ENCODE data around the gene TMEM30A. TPM values are rescaled to one million over a fixed set of nuclear protein-coding genes. Genes with fewer than 3 reads are reported as not detected.

Gene TMEM30A
- total RNA-seq, 1 donor from 2014 or later, result 70.9 TPM

- intact Hi-C loops (cut with micrococcal nuclease), result no loop called here
Measured at GRCh38 chr6:75221116-75221515, 63.5 kb downstream of the TMEM30A start.

DNA sequence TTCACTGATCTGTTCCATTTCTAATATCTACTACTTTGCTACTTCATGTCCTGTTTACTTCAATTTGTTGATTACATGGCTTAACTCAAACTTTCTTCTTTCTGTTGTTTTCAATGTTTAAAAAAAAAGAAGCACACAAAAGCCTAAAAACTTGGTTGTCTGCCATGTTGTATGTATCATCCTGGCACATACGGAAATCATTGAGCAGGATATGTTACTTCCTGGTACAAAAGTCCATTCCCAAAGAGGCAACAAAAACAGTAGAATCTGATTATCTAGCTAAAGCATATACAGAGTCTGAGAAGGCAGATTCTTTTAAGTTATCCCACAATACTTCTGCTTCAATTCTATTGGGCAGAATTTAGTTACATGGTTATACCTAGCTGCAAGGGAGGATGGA lies 64.2 kb downstream of the TMEM30A start:
- intact Hi-C loops (cut with micrococcal nuclease), result no loop called here

- intact Hi-C loops (cut with micrococcal nuclease), result no loop called here
Measured at GRCh38 chr6:75219263-75219662, 65.3 kb downstream of the TMEM30A start.

- intact Hi-C loops (cut with micrococcal nuclease), result no loop called here
Measured at GRCh38 chr6:75217193-75217592, 67.4 kb downstream of the TMEM30A start.

DNA sequence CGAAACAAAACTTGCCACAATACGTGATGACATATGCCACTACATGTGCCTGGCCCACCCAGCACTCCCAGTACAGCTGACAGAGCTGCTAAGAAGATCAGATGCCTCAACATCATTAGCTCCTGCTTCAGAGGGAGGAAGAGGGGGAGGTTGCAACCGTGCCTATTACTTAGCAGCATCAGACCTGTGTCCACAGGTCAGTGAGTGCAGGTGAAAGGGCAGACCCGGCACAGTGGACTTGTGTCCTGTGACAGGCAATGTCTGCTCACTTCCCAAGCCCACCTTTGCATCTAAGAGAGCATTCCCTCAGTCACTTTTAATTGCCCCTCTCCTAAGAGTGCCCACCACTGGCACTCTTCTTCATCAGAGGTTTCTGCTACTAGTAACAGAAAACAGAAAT lies 69.3 kb downstream of the TMEM30A start:
- intact Hi-C loops (cut with micrococcal nuclease), result no loop called here

DNA sequence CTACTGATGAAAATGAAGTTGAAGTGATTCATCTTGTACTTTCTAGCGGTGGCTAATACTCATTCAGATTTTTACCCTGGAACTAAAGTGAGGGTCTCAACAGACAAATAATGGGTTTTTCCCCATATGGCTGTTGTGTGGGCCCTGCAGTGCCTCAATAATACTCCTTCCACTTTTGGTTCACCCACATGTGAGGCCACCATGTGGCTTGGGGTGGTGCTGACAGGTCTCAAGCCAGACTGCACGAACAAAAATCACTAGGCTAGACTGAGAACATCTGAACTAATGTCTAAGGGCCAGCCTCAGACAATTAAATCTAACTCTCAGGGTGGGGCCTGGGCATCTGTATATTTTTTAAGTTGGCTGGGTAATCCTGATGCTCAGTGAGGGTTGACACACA lies 70.9 kb downstream of the TMEM30A start:
- intact Hi-C loops (cut with micrococcal nuclease), result loop anchor here (5.0 kb wide), 1 partner anchor 314 kb away; no protein-coding TSS in a partner anchor

DNA sequence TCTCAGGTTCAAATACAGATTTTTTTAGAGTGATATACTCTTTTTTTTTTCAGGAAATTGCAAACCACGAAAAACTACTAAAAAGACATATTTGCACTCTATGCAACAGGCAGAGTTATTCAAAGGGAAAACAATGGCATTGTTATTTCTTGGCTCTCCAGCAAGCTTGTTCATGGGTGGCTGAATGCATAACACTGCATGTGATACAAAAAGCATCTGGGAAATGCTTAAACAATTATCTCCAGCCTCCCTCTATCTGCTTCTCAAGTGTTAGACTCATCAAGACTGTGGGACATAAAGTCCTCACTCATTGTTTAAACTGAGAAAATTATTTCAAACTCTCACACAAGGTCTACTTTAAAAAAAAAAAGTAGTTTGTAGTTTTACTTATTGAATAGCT lies 71.5 kb downstream of the TMEM30A start:
- intact Hi-C loops (cut with micrococcal nuclease), result loop anchor here (5.0 kb wide), 1 partner anchor 314 kb away; no protein-coding TSS in a partner anchor

DNA sequence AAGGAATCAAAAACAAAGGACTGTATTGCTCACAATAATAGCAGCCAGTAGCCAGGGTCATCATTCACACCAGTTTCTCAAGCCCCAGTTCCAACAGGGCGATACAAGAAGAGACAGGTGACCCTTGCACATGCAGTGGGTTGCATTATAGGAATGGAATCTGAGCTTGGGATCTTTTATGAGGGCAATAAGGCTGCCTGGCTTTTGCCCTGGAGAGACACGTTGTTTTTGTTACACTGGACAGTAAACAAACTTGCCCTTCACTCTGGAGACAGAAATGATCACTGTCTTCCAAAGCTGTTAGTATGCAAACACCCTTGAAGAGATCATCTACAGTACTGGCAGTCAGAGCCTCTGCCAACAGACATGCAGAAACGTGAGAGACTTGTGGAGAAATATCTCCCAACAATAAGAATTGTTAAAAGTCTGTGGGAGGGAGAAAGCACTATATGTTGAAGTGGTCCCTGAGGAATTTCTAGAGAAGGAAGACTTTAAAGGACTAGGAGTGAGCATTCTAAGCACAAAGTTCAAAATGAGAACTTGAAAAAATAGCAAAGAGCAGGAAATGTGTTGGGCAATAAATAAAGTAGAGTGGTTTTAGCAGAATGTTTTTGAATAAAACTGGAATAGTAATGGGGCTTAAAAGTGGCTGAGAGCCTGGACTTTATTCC lies 72.5 kb downstream of the TMEM30A start:
- intact Hi-C loops (cut with micrococcal nuclease), result loop anchor here (5.0 kb wide), 1 partner anchor 315 kb away; no protein-coding TSS in a partner anchor

DNA sequence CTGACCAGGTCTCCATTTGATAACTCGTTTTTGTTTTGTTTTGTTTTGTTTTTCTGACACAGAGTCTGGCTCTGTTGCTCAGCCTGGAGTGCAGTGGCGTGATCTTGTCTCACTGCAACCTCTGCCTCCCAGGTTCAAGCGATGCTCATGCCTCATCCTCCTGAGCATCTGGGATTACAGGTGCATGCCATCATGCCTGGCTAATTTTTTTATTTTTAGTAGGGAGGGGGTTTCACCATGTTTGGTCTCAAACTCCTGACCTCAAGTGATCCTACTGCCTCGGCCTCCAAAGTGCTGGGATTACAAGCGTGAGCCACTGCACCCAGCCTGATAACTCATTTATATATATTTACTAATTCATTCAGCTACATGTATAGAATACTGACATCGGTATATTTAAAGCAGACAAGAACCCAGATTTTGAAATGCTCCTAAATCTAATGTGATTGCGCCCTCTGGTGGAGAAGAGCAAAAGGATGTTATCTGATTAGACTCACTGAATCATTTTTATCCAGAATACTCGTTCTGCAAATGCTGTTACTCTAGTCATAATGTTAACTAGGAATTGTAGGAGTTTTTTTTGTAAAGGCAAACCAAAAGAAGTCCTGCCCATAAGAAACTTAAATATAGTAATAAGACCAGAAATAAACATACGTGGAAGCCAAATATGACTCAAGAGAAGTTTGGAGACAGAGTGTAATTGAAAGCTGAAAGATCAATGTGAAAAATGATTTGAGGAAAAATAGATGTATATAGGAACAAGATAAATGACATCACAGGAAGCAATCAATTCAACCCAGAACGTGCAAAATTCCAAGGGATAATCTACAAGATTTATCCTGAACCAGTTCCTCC lies 73.5 kb downstream of the TMEM30A start:
- intact Hi-C loops (cut with micrococcal nuclease), result loop anchor here (5.0 kb wide), 1 partner anchor 316 kb away; no protein-coding TSS in a partner anchor

GRCh38 chr6:75209184-75209723 lies 75.3 kb downstream of the TMEM30A start:
- intact Hi-C loops (cut with micrococcal nuclease), result loop anchor here (1.0 to 10.0 kb wide), 5 partner anchors 634 to 1534 kb away; no protein-coding TSS in a partner anchor

GRCh38 chr6:75208298-75209183 lies 76.1 kb downstream of the TMEM30A start:
- intact Hi-C loops (cut with micrococcal nuclease), result loop anchor here (1.0 to 10.0 kb wide), 5 partner anchors 634 to 1534 kb away; no protein-coding TSS in a partner anchor

GRCh38 chr6:75206576-75207342 lies 77.8 kb downstream of the TMEM30A start:
- intact Hi-C loops (cut with micrococcal nuclease), result loop anchor here (10.0 kb wide), 1 partner anchor 632 kb away; no protein-coding TSS in a partner anchor

GRCh38 chr6:75205776-75206575 lies 78.6 kb downstream of the TMEM30A start, which contains the start of gene COL12A1:
COL12A1 (minus strand) TSS chr6:75206053; CDS start chr6:75202792, 3,261 bp downstream.
- intact Hi-C loops (cut with micrococcal nuclease), result loop anchor here (2.0 to 10.0 kb wide), 2 partner anchors 631 to 1235 kb away; no protein-coding TSS in a partner anchor

GRCh38 chr6:75204959-75205775 lies 79.4 kb downstream of the TMEM30A start:
- intact Hi-C loops (cut with micrococcal nuclease), result loop anchor here (2.0 to 10.0 kb wide), 2 partner anchors 630 to 1234 kb away; no protein-coding TSS in a partner anchor

- intact Hi-C loops (cut with micrococcal nuclease), result loop anchor here (2.0 to 10.0 kb wide), 2 partner anchors 630 to 1234 kb away; no protein-coding TSS in a partner anchor
Measured at GRCh38 chr6:75204217-75204958, 80.2 kb downstream of the TMEM30A start.

- intact Hi-C loops (cut with micrococcal nuclease), result loop anchor here (2.0 to 10.0 kb wide), 2 partner anchors 629 to 1233 kb away; no protein-coding TSS in a partner anchor
Measured at GRCh38 chr6:75203721-75204120, 80.9 kb downstream of the TMEM30A start.
